Measurements from ENCODE around the gene AICDA.

DNA sequence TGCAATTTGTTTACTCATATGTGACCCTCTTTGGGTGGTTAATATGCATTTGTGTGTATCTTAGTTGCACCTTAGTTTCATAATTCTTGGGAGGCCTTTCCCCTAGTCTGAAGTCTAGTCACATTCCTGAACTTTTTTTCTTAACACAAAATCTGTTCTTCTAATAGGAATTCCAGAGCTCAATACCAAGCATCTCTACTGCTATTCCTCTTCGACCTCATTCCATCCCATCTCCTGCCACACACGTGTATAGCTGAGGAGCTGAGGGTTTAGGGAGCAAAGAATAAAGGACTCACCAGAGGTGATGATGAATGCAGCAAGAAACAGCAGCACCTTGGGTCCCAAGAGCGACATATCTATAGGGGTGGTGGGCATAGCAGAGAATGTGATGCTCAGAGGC, 49.1 kb upstream of the AICDA start:
- TF ChIP-seq, protein P1, sequence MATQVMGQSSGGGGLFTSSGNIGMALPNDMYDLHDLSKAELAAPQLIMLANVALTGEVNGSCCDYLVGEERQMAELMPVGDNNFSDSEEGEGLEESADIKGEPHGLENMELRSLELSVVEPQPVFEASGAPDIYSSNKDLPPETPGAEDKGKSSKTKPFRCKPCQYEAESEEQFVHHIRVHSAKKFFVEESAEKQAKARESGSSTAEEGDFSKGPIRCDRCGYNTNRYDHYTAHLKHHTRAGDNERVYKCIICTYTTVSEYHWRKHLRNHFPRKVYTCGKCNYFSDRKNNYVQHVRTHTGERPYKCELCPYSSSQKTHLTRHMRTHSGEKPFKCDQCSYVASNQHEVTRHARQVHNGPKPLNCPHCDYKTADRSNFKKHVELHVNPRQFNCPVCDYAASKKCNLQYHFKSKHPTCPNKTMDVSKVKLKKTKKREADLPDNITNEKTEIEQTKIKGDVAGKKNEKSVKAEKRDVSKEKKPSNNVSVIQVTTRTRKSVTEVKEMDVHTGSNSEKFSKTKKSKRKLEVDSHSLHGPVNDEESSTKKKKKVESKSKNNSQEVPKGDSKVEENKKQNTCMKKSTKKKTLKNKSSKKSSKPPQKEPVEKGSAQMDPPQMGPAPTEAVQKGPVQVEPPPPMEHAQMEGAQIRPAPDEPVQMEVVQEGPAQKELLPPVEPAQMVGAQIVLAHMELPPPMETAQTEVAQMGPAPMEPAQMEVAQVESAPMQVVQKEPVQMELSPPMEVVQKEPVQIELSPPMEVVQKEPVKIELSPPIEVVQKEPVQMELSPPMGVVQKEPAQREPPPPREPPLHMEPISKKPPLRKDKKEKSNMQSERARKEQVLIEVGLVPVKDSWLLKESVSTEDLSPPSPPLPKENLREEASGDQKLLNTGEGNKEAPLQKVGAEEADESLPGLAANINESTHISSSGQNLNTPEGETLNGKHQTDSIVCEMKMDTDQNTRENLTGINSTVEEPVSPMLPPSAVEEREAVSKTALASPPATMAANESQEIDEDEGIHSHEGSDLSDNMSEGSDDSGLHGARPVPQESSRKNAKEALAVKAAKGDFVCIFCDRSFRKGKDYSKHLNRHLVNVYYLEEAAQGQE (IDR thresholded peaks at IDR 0.05; ENCODE audit: insufficient read depth in 1 of 2, low read depth in 2 of 2, low read length in 1 of 2) = no peak
- no peak for TF ChIP-seq POLR2AphosphoS5 (IDR thresholded peaks at IDR 0.05; ENCODE audit: low read depth, low read length)
- TF ChIP-seq, protein P2, sequence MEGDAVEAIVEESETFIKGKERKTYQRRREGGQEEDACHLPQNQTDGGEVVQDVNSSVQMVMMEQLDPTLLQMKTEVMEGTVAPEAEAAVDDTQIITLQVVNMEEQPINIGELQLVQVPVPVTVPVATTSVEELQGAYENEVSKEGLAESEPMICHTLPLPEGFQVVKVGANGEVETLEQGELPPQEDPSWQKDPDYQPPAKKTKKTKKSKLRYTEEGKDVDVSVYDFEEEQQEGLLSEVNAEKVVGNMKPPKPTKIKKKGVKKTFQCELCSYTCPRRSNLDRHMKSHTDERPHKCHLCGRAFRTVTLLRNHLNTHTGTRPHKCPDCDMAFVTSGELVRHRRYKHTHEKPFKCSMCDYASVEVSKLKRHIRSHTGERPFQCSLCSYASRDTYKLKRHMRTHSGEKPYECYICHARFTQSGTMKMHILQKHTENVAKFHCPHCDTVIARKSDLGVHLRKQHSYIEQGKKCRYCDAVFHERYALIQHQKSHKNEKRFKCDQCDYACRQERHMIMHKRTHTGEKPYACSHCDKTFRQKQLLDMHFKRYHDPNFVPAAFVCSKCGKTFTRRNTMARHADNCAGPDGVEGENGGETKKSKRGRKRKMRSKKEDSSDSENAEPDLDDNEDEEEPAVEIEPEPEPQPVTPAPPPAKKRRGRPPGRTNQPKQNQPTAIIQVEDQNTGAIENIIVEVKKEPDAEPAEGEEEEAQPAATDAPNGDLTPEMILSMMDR (IDR thresholded peaks at IDR 0.05) = no peak

Measured in Panc1 (cell line).